Transverse colon (tissue), 4 donors: ENCODE results near the gene KLB. TPM values are rescaled to one million over a fixed set of nuclear protein-coding genes. Genes with fewer than 3 reads are reported as not detected.
"Not testable (repeated sequence)": the region's sequence is repeated elsewhere in the genome, so short reads cannot be mapped to it uniquely, and the experiment has no call there.

Source experiments
- DNase-seq: peaks from one replicate; pipeline ENCODE4 v3.0.0-alpha.2; 2019
- H3K27ac ChIP-seq, 4 donors: fragments of 200-600 bp; sonication (generic); 2 replicates each; pipeline ENCODE4 v1.5.1; 2016 to 2018; ENCODE audit warnings: inconsistent platforms in 4 of 4
- H3K27me3 ChIP-seq: fragments of 200-600 bp; sonication (generic); 2 replicates; pipeline ENCODE4 v1.5.1; 2017; ENCODE audit warnings: inconsistent platforms
- H3K36me3 ChIP-seq, 4 donors: fragments of 200-600 bp; sonication (generic); 2 replicates each; pipeline ENCODE4 v1.5.1; 2017 to 2019; ENCODE audit warnings: inconsistent platforms in 4 of 4
- H3K4me1 ChIP-seq, 4 donors: fragments of 200-600 bp; sonication (generic); 2 replicates each; pipeline ENCODE4 v1.5.1; 2017 to 2020; ENCODE audit warnings: inconsistent platforms in 4 of 4
- H3K4me3 ChIP-seq, 4 donors: fragments of 200-600 bp; sonication (generic); 1 replicate in 1 of 4; 2 replicates in 3 of 4; pipeline versions ENCODE4 v1.5.1 to v1.6.1; 2017 to 2019; ENCODE audit warnings: inconsistent platforms in 4 of 4
- H3K9me3 ChIP-seq, 2 donors: fragments of 200-600 bp; sonication (generic); 2 replicates each; pipeline ENCODE4 v1.5.1; 2017 to 2019; ENCODE audit warnings: inconsistent platforms in 2 of 2
- EP300 ChIP-seq: sonication (generic); formaldehyde crosslinking; IDR thresholded peaks from one replicate; pipeline ENCODE4 v1.6.1; 2017; ENCODE audit warnings: antibody characterized with exemption, low read depth
- POLR2A ChIP-seq: fragments of 450-650 bp; IDR thresholded peaks from one replicate; pipeline ENCODE4 v1.6.1; 2016; ENCODE audit warnings: antibody characterized with exemption, mild to moderate bottlenecking, moderate library complexity
- POLR2AphosphoS5 ChIP-seq, 3 donors: sonication (generic); formaldehyde crosslinking; IDR thresholded peaks; one replicate each; pipeline ENCODE4 v1.6.1; 2016; ENCODE audit warnings: antibody characterized with exemption in 3 of 3
- WGBS, 2 donors: methylation state at CpG; one replicate each; pipeline ENCODE4 v1.1.5; 2018; ENCODE audit warnings: low coverage in 1 of 2; 5-methylcytosine and 5-hydroxymethylcytosine counted together
- in situ Hi-C, 4 donors: fragments of 200-750 bp; cut with MboI; loops; one replicate each; pipeline versions ENCODE4 v1.15.0 to v1.15.1; 2017; ENCODE audit warnings: low sequenced_read_pairs in 3 of 4, low pct_ligation_motif_present in 1 of 4, low pct_unique_long_range_greater_than_20kb in 1 of 4
- intact Hi-C: fragments of 100-400 bp; cut with DNase I; formaldehyde crosslinking; loops from one replicate; pipeline ENCODE4 v1.15.1; 2023; ENCODE audit warnings: low total_unique reads
- total RNA-seq, 4 donors: library from RNA; depleted of rRNA; stranded (reverse); fragments of >200 nt; gene quantifications; one replicate each; pipeline ENCODE4 v1.1.0, GENCODE V29; 2016
- TF ChIP-seq, protein P1 (sequence below), 5 experiments: fragments of 200-600 bp in 3 of 5; fragments of 450-650 bp in 2 of 5; sonication (generic) in 3 of 5; IDR thresholded peaks; 1 replicate in 2 of 5; 2 replicates in 3 of 5; pipeline ENCODE4 v1.5.1; 2016 to 2017; ENCODE audit warnings: antibody characterized with exemption in 5 of 5, inconsistent platforms in 3 of 5, mild to moderate bottlenecking in 2 of 5, moderate library complexity in 1 of 5

KLB gene
- total RNA-seq, 4 donors from 2014 or later, result 0.37 to 2.5 (median 0.79) TPM; not detected in 1

DNA sequence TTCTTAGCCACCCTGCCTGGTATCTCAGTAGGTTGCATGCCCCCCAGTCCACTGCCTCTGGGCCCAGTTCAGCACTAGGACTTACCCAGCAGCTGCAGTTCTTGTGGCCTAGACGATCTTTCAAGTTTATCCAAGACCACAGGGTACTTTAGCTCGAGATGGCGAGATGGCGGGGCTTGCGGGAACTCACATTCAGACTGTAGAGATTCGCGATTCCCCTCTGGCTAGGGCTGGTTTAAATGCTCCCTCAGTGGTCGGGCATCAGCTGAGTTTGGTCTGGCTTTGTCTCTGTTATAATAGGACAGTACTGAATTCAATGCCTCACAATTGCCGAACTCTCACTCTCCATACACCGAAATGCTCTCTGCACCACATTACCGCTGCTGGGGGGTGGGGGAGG is 22.2 kb upstream of the KLB start:
- no peak overlapping the region for H3K27ac ChIP-seq
- intact Hi-C loops (no loop called here), in situ Hi-C loops (no loop called here)
- H3K27me3 ChIP-seq, result no peaks in the 10 kb centered on the region
- no peak for TF ChIP-seq EP300
- TF ChIP-seq POLR2AphosphoS5 (IDR thresholded peaks at IDR 0.05), result no peak
- TF ChIP-seq POLR2A, result no peak
- TF ChIP-seq, protein P1, sequence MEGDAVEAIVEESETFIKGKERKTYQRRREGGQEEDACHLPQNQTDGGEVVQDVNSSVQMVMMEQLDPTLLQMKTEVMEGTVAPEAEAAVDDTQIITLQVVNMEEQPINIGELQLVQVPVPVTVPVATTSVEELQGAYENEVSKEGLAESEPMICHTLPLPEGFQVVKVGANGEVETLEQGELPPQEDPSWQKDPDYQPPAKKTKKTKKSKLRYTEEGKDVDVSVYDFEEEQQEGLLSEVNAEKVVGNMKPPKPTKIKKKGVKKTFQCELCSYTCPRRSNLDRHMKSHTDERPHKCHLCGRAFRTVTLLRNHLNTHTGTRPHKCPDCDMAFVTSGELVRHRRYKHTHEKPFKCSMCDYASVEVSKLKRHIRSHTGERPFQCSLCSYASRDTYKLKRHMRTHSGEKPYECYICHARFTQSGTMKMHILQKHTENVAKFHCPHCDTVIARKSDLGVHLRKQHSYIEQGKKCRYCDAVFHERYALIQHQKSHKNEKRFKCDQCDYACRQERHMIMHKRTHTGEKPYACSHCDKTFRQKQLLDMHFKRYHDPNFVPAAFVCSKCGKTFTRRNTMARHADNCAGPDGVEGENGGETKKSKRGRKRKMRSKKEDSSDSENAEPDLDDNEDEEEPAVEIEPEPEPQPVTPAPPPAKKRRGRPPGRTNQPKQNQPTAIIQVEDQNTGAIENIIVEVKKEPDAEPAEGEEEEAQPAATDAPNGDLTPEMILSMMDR (IDR thresholded peaks at IDR 0.05), result no peak
- H3K4me1 ChIP-seq, result no peaks in the 10 kb centered on the region
- DNase-seq, result no peak
- H3K4me3 ChIP-seq, result no peak overlapping the region
- no peaks in the 10 kb centered on the region for H3K9me3 ChIP-seq
- H3K36me3 ChIP-seq, result no peaks in the 10 kb centered on the region
- WGBS, 2 donors, result 91 to 100% methylated on average over 1 to 11 of the region's 11 CpGs

DNA sequence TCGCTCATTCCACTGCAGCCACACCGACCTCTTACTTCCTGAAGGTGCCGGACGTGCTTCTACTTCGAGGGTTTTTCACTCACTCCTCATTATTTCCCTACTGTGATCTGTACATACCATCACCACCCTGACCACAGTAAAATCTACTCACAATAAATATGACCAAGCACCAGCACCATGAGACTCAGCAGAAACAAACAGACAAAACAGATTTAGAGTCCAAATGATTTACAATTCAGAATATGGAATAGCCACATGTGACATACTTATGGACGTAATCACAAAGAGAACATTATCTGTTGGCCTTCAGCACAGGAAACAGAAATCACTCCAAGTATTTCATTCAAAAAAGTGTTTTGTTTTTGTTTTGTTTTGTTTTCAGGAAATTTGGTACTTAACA is 16.1 kb upstream of the KLB start:
- Histone ChIP-seq H3K9me3 (no peaks in the 10 kb centered on the region), H3K27ac (no peak overlapping the region), H3K4me3 (no peak overlapping the region), H3K27me3 (no peaks in the 10 kb centered on the region), H3K4me1 (no peaks in the 10 kb centered on the region), H3K36me3 (no peaks in the 10 kb centered on the region)
- WGBS, 2 donors, result 69 to 83% methylated on average over 6 of the region's 6 CpGs
- DNase-seq, result no peak
- TF ChIP-seq EP300, result no peak
- intact Hi-C loops, result no loop called here
- in situ Hi-C loops, result no loop called here

DNA sequence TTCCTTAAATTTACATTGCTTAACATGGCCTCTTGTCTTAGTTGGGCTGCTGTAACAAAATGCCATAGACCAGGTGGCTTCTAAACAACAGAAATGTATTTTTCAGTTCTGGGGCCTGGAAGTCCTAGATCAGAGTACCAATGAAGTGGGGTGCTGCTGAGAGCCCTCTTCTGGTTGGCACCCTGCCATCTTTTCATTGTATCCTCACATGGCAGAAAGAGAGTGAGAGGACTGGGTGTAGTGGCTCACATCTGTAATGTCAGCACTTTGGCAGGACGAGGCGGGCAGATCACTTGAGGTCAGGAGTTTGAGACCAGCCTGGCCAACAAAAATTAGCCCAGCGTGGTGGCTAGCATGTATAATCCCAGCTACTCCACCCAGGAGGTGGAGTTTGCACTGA is 12.0 kb upstream of the KLB start:
- TF ChIP-seq POLR2A (no peak), POLR2AphosphoS5 (IDR thresholded peaks at IDR 0.05) (no peak), EP300 (no peak)
- TF ChIP-seq, protein P1 (IDR thresholded peaks at IDR 0.05), result no peak
- intact Hi-C loops, result no loop called here
- Histone ChIP-seq H3K36me3 (no peaks in the 10 kb centered on the region), H3K4me3 (no peak overlapping the region), H3K27ac (no peak overlapping the region), H3K4me1 (no peaks in the 10 kb centered on the region), H3K27me3 (no peaks in the 10 kb centered on the region), H3K9me3 (no peaks in the 10 kb centered on the region)
- WGBS, 2 donors, result 75% methylated on average over 3 of the region's 3 CpGs; no CpG with 5 or more reads in 1 of the 2 donors
- DNase-seq, result no peak
- in situ Hi-C loops, result no loop called here

DNA sequence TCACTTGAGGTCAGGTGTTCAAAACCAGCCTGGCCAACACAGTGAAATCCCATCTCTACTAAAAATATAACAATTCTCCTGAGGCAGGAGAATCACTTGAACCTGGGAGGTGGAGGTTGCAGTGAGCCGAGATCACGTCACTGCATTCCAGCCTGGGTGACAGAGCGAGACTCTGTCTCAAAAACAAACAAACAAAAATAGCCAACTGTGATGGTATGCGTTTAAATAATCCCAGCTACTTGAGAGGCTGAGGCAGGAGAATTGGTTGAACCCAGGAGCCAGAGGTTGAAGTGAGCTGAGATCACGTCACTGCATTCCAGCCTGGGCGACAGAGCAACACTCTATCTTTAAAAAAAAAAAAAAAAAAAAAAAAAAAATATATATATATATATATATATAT is 5.1 kb upstream of the KLB start:
- intact Hi-C loops, H3K27ac ChIP-seq, H3K4me1 ChIP-seq, DNase-seq, H3K36me3 ChIP-seq, in situ Hi-C loops, H3K9me3 ChIP-seq, H3K4me3 ChIP-seq, H3K27me3 ChIP-seq: not testable (repeated sequence)
- WGBS, 2 donors, result 74 to 75% methylated on average over 4 to 6 of the region's 6 CpGs

DNA sequence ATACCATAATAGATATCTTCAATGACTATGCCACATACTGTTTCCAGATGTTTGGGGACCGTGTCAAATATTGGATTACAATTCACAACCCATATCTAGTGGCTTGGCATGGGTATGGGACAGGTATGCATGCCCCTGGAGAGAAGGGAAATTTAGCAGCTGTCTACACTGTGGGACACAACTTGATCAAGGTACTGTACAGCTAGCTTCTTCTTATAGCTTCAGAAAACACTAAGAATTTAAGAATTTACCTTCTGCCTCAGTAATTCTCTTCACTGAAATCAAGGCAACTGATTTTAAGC is 805 bp downstream of the KLB start:
- Histone ChIP-seq H3K4me3 (no peak overlapping the region), H3K9me3 (no peaks in the 10 kb centered on the region), H3K27me3 (no peaks in the 10 kb centered on the region), H3K27ac (no peak overlapping the region), H3K36me3 (no peaks in the 10 kb centered on the region), H3K4me1 (peaks cover 0 to 5% (median 0%) of the 10 kb centered on the region in 4 donors)
- in situ Hi-C loops (no loop called here), intact Hi-C loops (no loop called here)
- WGBS, 2 donors, result 40 to 52% methylated on average over 1 of the region's 1 CpG
- no peak for DNase-seq
- no peak for TF ChIP-seq EP300
- TF ChIP-seq POLR2AphosphoS5 (IDR thresholded peaks at IDR 0.05), result no peak
- TF ChIP-seq POLR2A, result no peak
- TF ChIP-seq, protein P1 (IDR thresholded peaks at IDR 0.05), result no peak
